GM04504 (cell line): ENCODE measurements around the gene HOXC13.
A peak's percentile ranks its signal among the peaks of the same experiment; 100 is the strongest.

Experiments
- DNase-seq: peaks from one replicate; pipeline ENCODE4 v3.0.0-alpha.2; 2012; ENCODE audit warnings: low read depth

The HOXC13 gene

DNA sequence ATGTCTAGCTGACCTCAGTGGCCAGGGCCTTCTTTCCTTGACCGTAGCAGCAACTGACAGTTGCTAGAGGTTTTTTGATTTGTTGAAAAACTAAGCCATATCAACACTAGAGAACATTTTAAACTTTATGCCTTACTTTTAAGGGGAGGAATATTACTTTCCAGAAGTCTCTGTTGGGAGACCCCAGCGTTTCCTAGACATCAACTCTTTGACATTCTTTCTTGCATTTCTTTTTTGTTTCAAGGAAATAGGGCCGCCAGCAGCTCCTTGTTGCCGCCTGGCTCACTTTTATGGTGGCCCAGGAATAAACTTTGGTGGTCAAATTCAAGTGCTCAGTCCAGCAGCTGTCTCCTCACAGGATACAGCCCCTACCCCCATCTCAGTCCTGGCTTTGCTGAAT is 31.8 kb downstream of the HOXC13 start:
- DNase-seq: no peak

DNA sequence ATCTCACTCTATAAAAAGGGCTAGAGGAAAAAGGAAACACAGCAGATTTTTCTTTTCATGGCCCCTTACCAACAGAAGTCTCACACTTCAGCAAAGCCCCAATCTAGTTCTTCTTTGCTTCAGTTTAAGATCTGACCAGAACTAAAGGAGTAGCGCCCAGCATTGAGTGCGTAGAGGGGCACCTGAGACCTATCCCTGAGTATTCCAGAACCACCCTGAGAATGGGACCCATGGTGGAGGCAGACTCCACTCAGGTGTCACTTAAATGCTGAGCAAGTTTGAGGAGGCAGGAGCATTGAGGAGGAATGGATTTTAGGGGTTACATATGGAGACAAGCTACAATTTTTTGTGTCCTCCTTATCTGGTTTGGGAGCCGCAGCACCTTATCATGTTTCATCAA is 32.5 kb downstream of the HOXC13 start:
- DNase-seq: no peak

DNA sequence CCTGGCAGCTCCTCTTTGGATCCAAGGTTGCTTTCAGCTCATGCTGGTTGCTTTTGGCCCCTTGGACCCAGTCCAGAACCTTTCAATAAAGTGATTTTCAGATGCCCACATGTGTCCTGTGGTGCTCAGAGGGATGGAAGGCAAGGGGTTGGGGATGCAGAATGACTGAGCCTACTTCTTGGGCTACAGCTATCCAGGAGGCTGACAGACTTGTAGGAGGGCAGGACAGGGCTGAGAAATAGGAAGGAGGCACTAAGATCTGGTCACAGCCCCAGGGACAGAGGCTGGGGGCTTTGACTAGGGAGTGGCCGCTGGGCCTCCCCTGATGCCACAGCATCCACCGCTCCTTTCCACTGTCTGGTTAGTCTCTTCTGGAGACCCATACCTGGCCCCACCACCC is 33.1 kb downstream of the HOXC13 start:
- no peak for DNase-seq

DNA sequence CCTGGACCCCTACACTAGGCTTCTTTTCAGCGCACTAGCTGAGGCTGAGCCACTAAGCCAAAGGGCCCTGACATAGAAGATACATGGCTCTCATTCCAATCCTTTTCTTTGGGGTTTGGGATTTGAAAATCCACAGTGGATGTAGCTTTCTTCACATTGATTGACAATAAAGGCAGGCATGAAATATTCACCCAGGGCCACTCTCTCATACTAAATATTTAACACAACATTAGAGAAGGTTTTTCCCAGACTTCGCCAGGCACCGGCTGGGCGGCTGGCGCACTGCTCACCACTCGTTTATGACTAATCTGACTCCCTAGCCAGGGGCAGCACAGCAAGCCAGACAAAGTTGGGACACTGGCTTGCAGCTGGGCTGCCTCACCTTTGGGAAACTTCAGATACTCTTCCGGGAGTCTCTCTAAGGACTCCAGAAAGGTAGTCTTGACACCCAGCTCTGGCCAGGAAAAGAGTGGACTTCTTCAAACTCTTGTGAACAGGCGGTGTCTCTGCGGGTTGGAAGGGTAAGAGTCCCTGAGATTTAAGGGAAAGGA is 33.6 kb downstream of the HOXC13 start:
- DNase-seq: no peak

DNA sequence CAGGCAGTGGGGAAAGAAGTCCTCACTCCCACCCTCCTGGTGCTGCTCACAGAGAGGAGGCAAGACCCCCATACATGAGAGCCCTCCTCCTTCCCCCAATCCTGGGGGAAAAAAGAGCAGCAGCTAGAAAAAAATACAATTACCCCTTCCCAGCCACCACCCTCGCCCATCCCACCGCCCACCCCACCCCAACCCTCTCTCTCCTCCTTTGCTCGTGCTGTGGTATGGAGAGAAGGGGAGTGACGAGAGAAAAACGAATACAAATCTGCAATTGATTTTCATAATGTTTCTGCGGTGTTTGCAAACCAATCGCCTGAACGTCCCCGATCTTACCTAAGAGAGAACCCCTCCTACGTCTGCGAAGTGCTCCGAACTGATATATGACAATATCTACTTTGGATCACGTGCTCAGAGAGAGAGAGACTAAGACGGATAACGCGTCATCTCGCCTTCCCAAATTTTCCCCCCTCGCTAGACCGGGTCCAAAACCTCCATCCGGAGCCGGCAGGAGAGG is 34.1 kb downstream of the HOXC13 start, which contains the start of gene HOXC11:
HOXC11 (plus strand) TSS at position 405 of the 514 bp plus-strand sequence. CDS start 116 bp downstream, outside the sequence.
- DNase-seq: no peak

DNA sequence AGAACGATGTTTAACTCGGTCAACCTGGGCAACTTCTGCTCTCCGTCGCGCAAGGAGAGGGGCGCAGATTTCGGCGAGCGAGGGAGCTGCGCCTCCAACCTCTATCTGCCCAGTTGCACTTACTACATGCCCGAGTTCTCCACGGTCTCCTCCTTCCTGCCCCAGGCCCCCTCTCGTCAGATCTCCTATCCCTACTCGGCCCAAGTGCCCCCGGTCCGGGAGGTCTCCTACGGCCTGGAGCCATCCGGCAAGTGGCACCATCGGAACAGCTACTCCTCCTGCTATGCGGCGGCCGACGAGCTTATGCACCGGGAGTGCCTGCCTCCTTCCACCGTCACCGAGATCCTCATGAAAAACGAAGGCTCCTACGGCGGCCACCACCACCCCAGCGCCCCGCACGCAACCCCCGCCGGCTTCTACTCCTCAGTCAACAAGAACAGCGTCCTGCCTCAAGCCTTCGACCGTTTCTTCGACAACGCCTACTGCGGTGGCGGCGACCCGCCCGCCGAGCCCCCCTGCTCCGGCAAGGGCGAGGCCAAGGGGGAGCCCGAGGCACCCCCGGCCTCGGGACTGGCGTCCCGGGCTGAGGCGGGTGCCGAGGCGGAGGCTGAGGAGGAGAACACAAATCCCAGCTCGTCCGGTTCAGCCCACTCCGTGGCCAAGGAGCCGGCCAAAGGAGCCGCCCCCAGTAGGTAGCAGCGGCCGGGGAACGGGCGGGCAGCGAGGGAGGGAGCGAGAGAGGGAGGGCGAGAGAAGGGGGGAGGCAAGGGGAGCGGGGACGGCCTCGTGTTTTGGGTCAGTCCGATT is 34.8 kb downstream of the HOXC13 start:
- no peak for DNase-seq

DNA sequence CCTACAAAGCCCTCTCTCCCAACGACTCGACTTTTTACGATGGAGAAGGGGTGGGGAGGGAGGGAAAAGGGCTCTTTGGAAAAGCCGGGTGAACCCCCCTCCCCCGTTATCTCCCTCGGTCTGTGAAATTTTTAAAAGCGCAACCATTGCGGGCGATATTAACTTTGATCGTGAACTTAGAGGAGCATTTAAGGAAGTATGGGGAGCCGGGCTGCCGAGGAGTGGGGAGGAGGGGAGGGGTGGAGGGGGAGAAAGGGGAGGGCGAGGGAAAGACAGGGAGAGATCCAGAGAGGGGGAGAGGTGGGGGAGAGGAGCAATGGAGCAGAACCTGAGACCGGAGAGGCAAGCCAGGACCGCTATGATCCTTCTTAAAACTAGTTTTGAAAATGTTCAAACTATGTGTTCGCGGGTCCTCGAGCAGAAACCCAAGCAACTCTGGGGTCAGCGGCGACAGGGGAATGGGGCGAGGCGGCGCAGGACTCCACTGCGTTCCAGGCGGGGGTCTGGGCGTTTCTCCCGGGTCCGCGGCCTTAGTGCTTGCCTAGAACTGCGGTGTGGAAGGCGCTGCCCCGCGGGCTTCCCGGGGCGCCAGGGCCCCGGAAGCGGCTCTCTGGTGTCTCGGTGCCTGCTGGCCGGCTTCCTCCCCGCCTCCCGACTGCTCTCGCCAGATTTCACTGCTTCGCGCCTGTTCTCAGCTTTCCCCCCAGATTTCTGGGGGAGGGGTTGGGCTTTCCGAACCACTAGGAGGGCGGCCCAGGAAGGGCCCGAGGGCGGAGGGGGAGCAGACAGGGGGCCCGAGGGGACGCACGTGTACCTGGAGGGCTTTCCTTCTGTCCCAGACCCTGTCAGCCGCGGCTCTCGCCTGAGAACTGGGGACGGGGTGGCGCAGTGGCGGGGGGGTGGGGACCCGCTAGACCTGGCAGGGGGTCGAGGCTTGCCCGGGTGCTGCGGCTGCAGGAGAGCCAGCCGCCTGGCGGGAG is 35.7 kb downstream of the HOXC13 start, which contains the start of gene HOTAIR:
HOTAIR (minus strand) TSS at position 871 of the 980 bp plus-strand sequence.
- no peak for DNase-seq

DNA sequence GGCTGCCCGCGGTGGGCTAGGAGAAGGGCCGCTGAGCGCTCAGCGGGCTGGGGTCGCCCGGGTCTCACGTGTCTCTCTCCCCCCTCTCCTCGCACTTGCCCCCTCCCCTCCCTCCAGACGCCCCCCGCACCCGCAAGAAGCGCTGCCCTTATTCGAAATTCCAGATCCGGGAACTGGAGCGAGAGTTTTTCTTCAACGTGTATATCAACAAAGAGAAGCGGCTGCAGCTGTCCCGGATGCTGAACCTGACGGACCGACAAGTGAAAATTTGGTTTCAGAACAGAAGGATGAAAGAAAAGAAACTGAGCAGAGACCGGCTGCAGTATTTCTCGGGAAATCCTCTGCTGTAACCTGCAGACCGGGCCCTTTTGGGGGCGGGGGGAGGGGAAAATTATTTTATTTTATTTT is 36.4 kb downstream of the HOXC13 start:
- DNase-seq: no peak

DNA sequence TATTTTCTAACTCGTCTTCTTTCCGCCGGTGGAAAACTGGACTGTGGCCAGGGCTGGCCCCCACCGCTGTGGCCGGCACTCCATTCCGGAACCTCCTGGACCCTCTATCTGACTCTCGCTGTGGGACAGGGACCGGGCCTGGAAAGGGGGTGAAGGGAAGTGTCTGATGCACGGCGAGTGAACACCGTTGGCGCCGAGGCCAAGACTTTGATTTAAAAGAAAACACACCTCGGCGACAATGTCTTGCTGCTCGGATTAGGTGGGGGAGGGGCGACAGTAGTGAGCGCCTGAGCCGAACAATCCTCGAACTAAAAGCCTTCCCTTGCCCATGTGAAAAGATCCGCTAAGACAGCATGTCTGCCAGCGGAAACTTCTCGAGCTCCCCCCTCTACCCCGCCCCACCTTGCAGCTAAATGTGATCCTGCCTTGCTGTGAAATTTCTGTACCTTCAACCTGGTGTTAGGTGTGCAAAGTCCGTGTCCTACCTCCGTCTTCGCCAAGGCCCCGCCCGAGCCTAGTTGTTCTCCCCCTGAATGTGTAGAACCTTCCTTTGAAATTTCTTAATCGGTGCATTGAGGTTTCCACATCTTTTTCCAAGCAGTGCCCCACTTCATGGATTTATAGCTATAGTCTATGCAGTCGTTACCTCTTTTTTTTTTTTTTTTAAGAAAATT is 37.0 kb downstream of the HOXC13 start:
- no peak for DNase-seq

DNA sequence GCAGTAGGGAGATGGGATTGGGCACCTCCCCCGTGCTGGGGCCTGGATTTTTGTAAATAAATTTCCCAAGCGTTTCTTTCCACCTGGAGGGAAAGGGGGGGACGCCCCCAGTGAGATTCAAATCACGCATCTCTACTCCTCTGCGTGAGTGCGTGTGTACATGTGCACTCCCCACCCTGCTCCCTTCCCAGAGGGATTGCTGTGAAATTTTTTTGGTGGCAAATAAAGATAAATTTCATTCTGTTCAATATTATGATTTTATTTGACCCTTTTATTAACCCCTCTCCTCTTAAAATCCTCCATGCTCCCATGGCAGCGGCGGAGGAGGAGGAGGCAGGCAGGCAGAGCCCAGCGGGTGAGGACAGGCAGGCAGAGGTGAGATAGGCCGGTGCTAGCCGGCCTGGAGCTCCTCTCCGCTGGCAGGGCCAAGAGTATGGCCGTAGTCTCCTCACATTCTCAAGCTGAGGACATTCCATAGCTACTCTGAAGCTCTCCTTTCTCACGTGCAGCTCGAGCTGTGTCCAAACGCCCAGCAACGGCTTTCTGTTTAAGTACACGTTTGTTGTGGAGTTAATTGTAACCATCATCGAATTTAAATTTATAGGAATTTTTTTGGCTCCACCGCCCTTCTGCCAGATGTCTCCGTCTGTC is 37.7 kb downstream of the HOXC13 start:
- DNase-seq: peak; percentile 96

DNA sequence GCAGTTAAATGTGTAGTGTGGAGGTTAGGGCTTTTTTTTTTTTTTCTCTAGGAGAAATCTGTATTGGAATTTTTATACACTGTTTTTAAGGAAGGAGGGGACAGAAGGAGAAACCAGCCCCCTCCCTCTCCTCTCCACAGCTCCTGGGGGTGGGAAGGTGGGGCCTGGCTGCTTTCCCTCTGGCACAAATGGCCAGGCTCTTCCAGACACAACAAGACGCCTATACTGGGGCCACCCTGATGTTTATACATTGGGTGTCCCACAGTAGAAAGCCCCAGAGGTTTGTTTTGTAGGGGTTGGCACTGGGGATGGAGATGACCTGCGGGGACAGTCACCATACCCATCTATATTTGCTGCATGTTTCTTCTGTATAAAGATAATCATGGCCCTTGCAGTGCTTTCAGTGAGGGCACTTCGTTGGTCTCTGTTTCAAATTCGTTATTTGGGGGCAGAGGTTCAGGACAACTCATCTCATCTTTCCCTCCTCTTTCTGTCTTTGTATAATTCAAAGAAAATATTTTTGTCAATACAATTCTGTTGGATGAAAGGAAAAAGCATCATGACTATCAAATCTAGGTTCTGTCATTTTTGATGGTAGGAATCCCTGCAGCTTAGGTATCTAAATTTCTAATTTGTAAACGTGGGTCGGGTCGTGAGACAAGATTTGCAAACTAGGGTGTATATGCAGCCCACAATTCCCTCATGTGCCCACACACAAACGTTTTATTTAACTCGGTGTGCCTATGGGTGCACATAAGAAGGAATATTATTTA is 38.4 kb downstream of the HOXC13 start:
- DNase-seq: no peak

DNA sequence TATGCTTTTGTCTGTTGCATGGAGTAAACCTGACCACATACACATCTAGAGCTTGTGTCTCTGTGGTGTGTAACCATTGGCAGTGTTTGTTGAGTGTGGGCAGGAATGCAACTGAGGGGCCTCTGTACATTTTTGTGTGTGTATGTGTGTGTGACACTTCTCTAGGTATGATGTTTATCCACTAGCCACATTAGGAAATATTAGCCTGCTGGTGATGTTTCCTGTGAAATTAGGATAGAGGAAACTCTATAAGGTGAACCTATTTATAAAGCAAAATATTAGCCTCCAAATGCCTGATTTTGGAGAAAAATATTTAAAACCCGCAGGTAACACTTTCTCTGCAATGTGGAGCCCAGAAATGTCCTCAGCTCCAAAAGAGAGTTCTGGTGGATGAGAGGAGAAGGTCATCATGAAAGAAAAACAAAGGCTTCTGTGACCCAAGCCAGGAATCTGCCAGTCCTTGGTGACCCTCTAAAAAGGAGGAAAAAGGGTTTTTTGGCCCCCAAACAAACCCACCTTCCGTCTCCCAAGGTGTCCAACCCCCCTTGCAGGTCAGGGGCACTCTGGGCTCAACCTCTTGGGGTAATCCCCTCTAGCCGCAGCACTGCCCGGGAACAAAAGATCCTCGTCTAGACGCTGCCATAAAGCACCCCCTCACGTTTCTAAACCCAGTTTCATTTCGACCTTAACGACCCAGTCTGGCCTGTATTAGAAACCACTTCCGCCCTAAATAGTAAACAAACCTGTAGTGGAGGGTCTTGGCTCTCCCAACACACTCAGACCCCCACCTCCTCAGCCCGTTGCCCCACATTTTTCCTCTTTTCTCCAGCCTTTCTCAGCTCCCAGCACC is 39.2 kb downstream of the HOXC13 start:
- no peak for DNase-seq

DNA sequence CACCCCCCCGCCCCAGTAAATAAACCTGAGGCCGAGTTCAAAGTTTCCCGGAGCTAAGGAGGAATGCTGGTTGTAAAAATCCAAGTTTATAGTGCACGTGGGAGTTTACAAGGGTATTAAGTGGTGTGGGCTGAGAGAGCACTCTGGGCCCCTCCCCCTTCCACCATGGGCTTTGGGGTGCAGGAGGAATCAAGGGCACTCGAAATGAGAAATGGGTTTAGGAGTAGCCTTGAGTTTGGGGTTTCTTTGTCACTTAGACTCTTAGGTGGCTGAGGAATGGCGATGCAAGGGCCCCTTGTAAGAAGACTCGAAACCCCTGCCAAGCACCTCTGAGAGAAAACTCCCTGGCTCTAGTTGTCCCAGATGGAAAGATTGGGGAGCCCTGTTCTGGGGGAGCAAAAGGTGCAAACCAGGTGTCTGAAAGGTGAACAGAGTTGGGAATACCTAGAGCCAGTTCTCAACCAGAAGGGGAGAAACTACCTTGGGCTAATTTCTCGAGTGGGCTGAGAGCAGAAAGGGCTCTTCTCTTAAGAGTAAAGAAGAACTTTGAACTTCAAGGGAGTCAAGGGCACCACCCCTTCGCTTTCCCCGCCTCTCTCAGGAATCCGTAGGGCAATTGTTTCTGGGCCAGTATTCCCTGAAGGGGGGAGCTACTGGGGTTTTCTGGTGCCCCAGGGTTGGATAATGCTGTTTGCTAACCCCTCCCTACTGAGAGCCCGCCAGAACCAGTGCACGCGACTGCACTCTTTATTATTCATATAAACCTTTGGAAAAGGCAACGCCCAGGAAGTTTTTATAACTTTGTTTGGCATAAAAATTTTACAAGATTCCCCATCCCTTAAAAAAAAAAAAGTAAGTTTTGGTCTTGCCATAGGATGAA is 40.1 kb downstream of the HOXC13 start:
- peak; percentile 95 for DNase-seq

DNA sequence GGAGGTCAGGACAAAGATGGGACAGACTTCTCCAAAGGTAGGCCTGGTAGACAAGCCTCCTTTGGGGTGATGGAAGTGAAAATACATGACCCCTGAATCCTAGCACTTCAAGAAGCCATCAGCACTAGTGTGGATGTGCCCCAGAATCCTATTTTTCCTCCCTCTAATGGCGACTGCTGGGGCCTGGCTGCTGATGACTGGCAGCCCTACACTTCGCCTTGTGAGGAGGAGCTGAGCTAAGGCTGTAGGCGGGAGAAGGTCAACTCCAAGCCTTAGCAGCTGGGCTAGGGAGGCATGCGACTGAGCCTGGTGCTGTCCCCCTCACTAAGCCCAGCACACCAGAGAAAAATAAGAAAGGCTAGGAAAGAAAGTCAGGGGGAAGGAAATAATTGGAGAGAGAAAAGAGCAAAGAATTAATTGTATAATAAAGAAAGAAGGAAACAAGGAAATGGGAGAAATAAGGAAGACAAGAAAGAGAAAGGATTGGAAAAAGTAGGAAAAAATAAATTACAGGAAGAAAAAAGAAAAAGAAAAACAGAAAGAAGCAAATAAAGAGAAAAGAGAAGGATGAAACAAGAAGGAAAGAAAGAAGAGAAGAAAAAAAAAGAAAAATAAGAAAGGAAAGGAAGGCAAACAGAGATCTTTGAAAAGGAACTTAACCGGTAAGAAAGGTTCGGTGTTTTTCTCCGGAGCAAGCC is 41.6 kb downstream of the HOXC13 start:
- DNase-seq: no peak

DNA sequence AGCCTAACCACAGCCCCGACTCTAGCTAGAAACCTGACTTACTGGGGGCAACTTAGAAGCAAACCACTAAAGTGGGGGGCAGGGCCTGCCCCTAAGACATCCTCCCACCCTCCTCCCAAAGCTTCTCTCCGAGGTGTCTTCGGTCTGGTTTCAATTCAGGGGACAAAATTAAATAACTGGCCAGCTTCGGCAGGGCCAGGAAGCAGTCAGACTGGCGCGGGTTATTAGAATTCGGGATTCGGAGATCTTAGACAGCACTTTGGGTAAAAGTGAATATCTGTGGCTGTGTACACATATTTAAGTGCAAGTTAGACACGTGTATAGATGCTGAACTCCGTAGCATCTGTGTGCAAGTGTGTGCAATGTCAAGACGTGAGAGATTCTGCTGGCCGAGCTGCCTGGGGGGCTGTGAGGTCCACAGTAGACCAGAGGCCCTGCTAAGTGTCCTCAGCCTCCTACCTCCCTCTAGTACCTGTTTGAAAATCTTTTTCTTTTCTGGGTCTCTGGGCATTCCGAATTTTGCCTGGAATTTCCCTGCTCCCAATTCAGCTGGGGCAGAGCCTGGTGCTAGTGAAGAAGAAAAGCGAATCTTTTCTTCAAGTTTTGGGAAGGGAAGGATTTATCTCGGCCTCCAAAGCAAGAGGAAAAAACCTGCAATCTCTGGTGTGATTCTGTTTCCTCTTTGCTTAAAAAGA is 42.3 kb downstream of the HOXC13 start:
- no peak for DNase-seq

DNA sequence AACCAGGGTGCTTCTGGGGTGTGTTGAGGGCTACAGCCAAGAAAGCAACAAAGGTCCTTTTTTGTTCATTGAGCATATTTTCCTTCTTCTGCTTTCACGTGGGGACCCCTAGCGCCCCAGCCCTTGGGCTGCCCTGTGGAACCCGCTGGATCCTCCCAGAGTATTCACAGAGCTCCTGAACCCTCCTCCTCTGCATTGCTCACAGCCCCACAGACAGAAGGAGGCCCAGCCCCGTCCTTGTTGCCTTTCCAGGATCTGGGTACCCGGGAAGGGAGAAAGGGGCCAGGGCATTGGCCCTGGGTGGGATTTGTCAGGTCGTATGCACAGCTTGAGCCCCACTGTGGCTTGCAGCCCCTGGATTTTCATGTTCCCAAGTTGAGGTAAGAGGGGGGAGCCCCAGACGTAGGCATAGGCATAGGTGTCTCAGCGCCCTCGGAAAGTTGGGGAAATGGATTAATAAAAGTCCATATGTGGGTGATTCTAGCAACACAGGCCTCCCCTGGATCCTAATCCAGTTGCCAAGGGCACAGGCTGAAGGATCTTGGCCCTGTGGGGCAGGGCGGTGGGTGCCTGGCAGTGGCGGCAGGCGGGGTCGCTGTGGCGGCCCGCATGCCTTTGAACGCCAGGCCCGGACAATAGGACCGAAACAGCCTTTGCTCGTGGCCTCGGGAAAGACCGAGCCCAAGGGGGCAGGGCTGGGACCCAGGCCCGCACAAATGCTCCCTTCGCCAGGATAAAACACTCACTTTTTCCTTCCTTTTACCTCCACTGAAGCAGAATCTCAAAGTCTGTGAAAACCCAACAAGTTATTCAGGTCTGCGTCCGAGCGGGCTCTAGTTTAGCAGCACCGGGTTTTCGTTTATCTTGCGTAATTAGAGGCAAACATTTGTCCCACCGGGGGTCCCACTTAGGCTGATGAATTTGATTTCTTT is 43.3 kb downstream of the HOXC13 start:
- DNase-seq: no peak
